Transverse colon (tissue), 4 donors: ENCODE measurements around the gene GAGE10. TPM values are rescaled to one million over a fixed set of nuclear protein-coding genes. Genes with fewer than 3 reads are reported as not detected.
"Not testable (repeated sequence)": the region's sequence is repeated elsewhere in the genome, so short reads cannot be mapped to it uniquely, and the experiment has no call there.

Experiments used
- DNase-seq: peaks from one replicate; pipeline ENCODE4 v3.0.0-alpha.2; 2019
- H3K27ac ChIP-seq, 4 donors: fragments of 200-600 bp; sonication (generic); 2 replicates each; pipeline ENCODE4 v1.5.1; 2016 to 2018; ENCODE audit warnings: inconsistent platforms in 4 of 4
- H3K27me3 ChIP-seq: fragments of 200-600 bp; sonication (generic); 2 replicates; pipeline ENCODE4 v1.5.1; 2017; ENCODE audit warnings: inconsistent platforms
- H3K36me3 ChIP-seq, 4 donors: fragments of 200-600 bp; sonication (generic); 2 replicates each; pipeline ENCODE4 v1.5.1; 2017 to 2019; ENCODE audit warnings: inconsistent platforms in 4 of 4
- H3K4me1 ChIP-seq, 4 donors: fragments of 200-600 bp; sonication (generic); 2 replicates each; pipeline ENCODE4 v1.5.1; 2017 to 2020; ENCODE audit warnings: inconsistent platforms in 4 of 4
- H3K4me3 ChIP-seq, 4 donors: fragments of 200-600 bp; sonication (generic); 1 replicate in 1 of 4; 2 replicates in 3 of 4; pipeline versions ENCODE4 v1.5.1 to v1.6.1; 2017 to 2019; ENCODE audit warnings: inconsistent platforms in 4 of 4
- H3K9me3 ChIP-seq, 2 donors: fragments of 200-600 bp; sonication (generic); 2 replicates each; pipeline ENCODE4 v1.5.1; 2017 to 2019; ENCODE audit warnings: inconsistent platforms in 2 of 2
- CTCF ChIP-seq, 5 experiments: fragments of 200-600 bp in 3 of 5; fragments of 450-650 bp in 2 of 5; sonication (generic) in 3 of 5; IDR thresholded peaks; 1 replicate in 2 of 5; 2 replicates in 3 of 5; pipeline ENCODE4 v1.5.1; 2016 to 2017; ENCODE audit warnings: antibody characterized with exemption in 5 of 5, inconsistent platforms in 3 of 5, mild to moderate bottlenecking in 2 of 5, moderate library complexity in 1 of 5
- EP300 ChIP-seq: sonication (generic); formaldehyde crosslinking; IDR thresholded peaks from one replicate; pipeline ENCODE4 v1.6.1; 2017; ENCODE audit warnings: antibody characterized with exemption, low read depth
- POLR2A ChIP-seq: fragments of 450-650 bp; IDR thresholded peaks from one replicate; pipeline ENCODE4 v1.6.1; 2016; ENCODE audit warnings: antibody characterized with exemption, mild to moderate bottlenecking, moderate library complexity
- POLR2AphosphoS5 ChIP-seq, 3 donors: sonication (generic); formaldehyde crosslinking; IDR thresholded peaks; one replicate each; pipeline ENCODE4 v1.6.1; 2016; ENCODE audit warnings: antibody characterized with exemption in 3 of 3
- WGBS, 2 donors: methylation state at CpG; one replicate each; pipeline ENCODE4 v1.1.5; 2018; ENCODE audit warnings: low coverage in 1 of 2; 5-methylcytosine and 5-hydroxymethylcytosine counted together
- in situ Hi-C, 4 donors: fragments of 200-750 bp; cut with MboI; loops; one replicate each; pipeline versions ENCODE4 v1.15.0 to v1.15.1; 2017; ENCODE audit warnings: low sequenced_read_pairs in 3 of 4, low pct_ligation_motif_present in 1 of 4, low pct_unique_long_range_greater_than_20kb in 1 of 4
- intact Hi-C: fragments of 100-400 bp; cut with DNase I; formaldehyde crosslinking; loops from one replicate; pipeline ENCODE4 v1.15.1; 2023; ENCODE audit warnings: low total_unique reads
- total RNA-seq, 4 donors: library from RNA; depleted of rRNA; stranded (reverse); fragments of >200 nt; gene quantifications; one replicate each; pipeline ENCODE4 v1.1.0, GENCODE V29; 2016

GAGE10 gene
- total RNA-seq, 4 donors from 2014 or later, result not detected

- intact Hi-C loops, result no loop called here
- 25 to 28% methylated on average over 5 to 11 of the region's 11 CpGs for WGBS, 2 donors
Measured at GRCh38 chrX:49291615-49292337, 11.7 kb upstream of the GAGE10 start.

DNA sequence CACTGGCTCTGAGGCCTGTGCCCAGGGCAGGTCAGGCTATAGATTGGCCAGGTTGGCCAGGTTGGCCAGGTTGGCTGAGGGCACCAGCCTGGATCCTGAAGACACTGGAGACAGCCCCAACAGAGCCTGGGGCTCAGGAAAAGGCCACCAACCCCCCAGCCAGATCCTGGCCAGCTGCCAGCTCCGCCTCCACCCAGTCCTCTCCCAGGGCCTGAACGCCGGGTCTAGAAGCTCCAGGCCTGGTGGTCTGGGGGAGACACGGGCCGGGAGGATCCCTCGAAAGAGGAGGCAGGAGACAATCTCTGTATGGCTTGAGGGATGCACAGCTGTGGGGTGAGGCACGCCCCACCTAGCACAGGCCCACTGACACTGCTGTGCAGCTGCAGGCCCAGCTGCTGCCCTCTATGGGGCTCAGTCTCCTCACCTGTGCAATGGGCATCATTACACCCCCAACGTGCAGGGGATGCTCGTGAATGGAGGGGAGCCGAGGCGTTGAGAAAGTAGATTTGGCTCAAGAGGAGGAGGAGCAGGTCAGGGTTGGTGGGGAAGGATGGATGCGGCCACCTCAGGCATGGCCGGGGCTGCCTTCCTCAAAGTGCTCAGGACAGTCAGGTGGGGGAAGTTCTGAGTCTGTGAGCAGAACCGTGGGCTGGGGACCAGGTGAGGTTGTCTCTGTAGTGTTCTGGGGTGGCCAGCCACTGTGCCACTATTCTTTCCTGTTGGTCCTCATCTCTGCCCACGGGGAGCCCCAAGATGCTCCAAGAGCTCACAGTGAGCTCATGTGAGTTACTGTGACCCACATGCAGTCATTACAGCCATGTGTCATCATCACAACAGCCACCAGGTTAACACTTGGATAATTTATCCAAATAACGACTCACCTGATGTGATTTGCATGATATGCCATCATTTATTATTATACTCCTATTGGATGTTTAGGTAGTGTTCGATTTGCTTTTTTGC, 10.8 kb upstream of the GAGE10 start:
- 79 to 100% methylated on average over 1 to 17 of the region's 17 CpGs for WGBS, 2 donors
- Histone ChIP-seq H3K27me3 (no peaks in the 10 kb centered on the region), H3K4me1 (no peaks in the 10 kb centered on the region), H3K9me3 (no peaks in the 10 kb centered on the region), H3K36me3 (no peaks in the 10 kb centered on the region), H3K4me3 (no peak overlapping the region), H3K27ac (no peak overlapping the region)
- in situ Hi-C loops, result no loop called here
- TF ChIP-seq POLR2AphosphoS5 (IDR thresholded peaks at IDR 0.05) (no peak), CTCF (IDR thresholded peaks at IDR 0.05) (no peak), POLR2A (no peak), EP300 (no peak)
- DNase-seq, result no peak
- intact Hi-C loops, result no loop called here

More at GRCh38 chrX:49291615-49292337, 11.7 kb upstream of the GAGE10 start:
- peak; percentile 66 for DNase-seq
- Histone ChIP-seq H3K27me3 (no peaks in the 10 kb centered on the region), H3K36me3 (no peaks in the 10 kb centered on the region), H3K9me3 (no peaks in the 10 kb centered on the region), H3K4me1 (no peaks in the 10 kb centered on the region), H3K27ac (no peak overlapping the region), H3K4me3 (no peak overlapping the region)
- in situ Hi-C loops, result no loop called here
- TF ChIP-seq CTCF (IDR thresholded peaks at IDR 0.05), result peak; percentile 41 to 68 (median 56)
- TF ChIP-seq POLR2A, result no peak

GRCh38 chrX:49299293-49299692, 4.2 kb upstream of the GAGE10 start:
- H3K36me3 ChIP-seq, H3K27me3 ChIP-seq, H3K4me3 ChIP-seq, H3K9me3 ChIP-seq, H3K4me1 ChIP-seq, in situ Hi-C loops, H3K27ac ChIP-seq, intact Hi-C loops, DNase-seq: not testable (repeated sequence)
- 91% methylated on average over 5 of the region's 5 CpGs; no CpG with 5 or more reads in 1 of the 2 donors for WGBS, 2 donors

DNA sequence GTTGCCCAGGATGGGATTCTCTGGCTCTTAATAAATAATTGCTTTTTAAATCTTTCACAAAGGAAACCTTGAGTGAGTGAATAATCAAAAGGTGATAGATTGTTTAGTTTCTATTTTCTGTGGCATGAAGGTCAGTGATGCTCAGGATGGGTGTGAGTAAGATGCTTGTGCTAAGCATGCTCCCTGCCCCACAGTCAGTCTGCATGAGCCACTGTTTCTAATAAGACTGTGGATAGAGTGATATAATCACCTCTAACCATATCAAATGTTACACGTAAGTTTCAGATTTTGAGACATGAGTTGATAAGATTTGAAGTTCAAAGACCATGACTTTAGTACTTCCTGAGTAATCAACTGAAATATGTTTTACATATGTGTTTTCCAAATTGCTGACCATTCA, 2.7 kb upstream of the GAGE10 start:
- TF ChIP-seq CTCF (IDR thresholded peaks at IDR 0.05) (no peak), POLR2A (no peak), POLR2AphosphoS5 (IDR thresholded peaks at IDR 0.05) (no peak), EP300 (no peak)
- Histone ChIP-seq H3K4me1 (no peaks in the 10 kb centered on the region), H3K36me3 (no peaks in the 10 kb centered on the region), H3K27me3 (no peaks in the 10 kb centered on the region), H3K9me3 (no peaks in the 10 kb centered on the region), H3K4me3 (no peak overlapping the region), H3K27ac (no peak overlapping the region)
- DNase-seq, result no peak
- WGBS, 2 donors, result 67 to 83% methylated on average over 1 of the region's 1 CpG
- in situ Hi-C loops, result no loop called here
- intact Hi-C loops, result no loop called here

GRCh38 chrX:49307775-49308174, 4.3 kb downstream of the GAGE10 start:
- WGBS, 2 donors, result 70% methylated on average over 2 of the region's 2 CpGs; no CpG with 5 or more reads in 1 of the 2 donors

More at GRCh38 chrX:49307775-49308174, 4.3 kb downstream of the GAGE10 start:
- H3K27me3 ChIP-seq, intact Hi-C loops, H3K36me3 ChIP-seq, in situ Hi-C loops, H3K9me3 ChIP-seq, H3K4me3 ChIP-seq, H3K27ac ChIP-seq, DNase-seq: not testable (repeated sequence)
- H3K4me1 ChIP-seq, result peaks cover 0 to 11% (median 8%) of the 10 kb centered on the region in 4 donors
